Caco-2 (cell line): ENCODE results near the gene KCTD15. TPM values are rescaled to one million over a fixed set of nuclear protein-coding genes. Genes with fewer than 3 reads are reported as not detected.

Experiments
- BruUV-seq: library from RNA; stranded (reverse); fragments of 400-500 nt; replicated peaks from 2 replicates; lab custom pipeline; 2021; lab: Mats Ljungman, UMichigan
- CTCF ChIA-PET: fragments of 300-600 bp; sonication (Branson Sonifier 250); formaldehyde crosslinking; loops from one replicate; lab custom pipeline; 2022; ENCODE audit warnings: antibody characterized with exemption; lab: Charles Lee
- POLR2A ChIA-PET: fragments of 300-600 bp; sonication (Branson Sonifier 250); formaldehyde crosslinking; loops from one replicate; lab custom pipeline; 2022; ENCODE audit warnings: antibody characterized with exemption; lab: Charles Lee
- DNase-seq, 2 experiments: peaks; one replicate each; pipeline versions ENCODE4 v3.0.0 to v3.0.0-alpha.2; 2020 to 2022
- H3K27me3 ChIP-seq: replicated peaks from 2 replicates; pipeline ENCODE4 v1.6.0; 2011; ENCODE audit warnings: low read length; ENCODE audit not compliant: control insufficient read depth, insufficient read depth
- H3K36me3 ChIP-seq: 2 replicates; pipeline ENCODE4 v1.5.1; 2011; ENCODE audit warnings: low read length; ENCODE audit not compliant: control insufficient read depth, insufficient read depth
- H3K4me1 ChIP-seq: fragments of 250-450 bp; sonication (Bioruptor Pico); 2 replicates; pipeline ENCODE4 v1.5.1; 2020; ENCODE audit warnings: mild to moderate bottlenecking
- H3K4me3 ChIP-seq: 2 replicates; pipeline ENCODE4 v1.5.1; 2011; ENCODE audit warnings: low read depth, mild to moderate bottlenecking, control low read depth, low read length
- H3K9me3 ChIP-seq: fragments of 250-450 bp; sonication (Bioruptor Pico); 2 replicates; pipeline ENCODE4 v1.5.1; 2020; ENCODE audit warnings: mild to moderate bottlenecking, moderate library complexity
- H3K27ac Mint-ChIP-seq: one replicate; pipeline ENCODE4 v1.8.0; 2022; ENCODE audit warnings: mixed read lengths; ENCODE audit not compliant: unreplicated experiment
- H3K27me3 Mint-ChIP-seq: one replicate; pipeline ENCODE4 v1.8.0; 2022; ENCODE audit warnings: mixed read lengths; ENCODE audit not compliant: insufficient read depth, unreplicated experiment
- H3K36me3 Mint-ChIP-seq: one replicate; pipeline ENCODE4 v1.8.0; 2022; ENCODE audit warnings: mild to moderate bottlenecking, mixed read lengths; ENCODE audit not compliant: insufficient read depth, unreplicated experiment
- H3K4me1 Mint-ChIP-seq: one replicate; pipeline ENCODE4 v1.8.0; 2022; ENCODE audit warnings: low read depth, mixed read lengths; ENCODE audit not compliant: unreplicated experiment
- H3K4me3 Mint-ChIP-seq: one replicate; pipeline ENCODE4 v1.8.0; 2022; ENCODE audit warnings: mild to moderate bottlenecking, moderate library complexity, mixed read lengths; ENCODE audit not compliant: unreplicated experiment
- H3K9me3 Mint-ChIP-seq: one replicate; pipeline ENCODE4 v1.8.0; 2022; ENCODE audit warnings: mixed read lengths; ENCODE audit not compliant: unreplicated experiment
- CTCF ChIP-seq, 2 experiments: fragments of 200-600 bp in 1 of 2; IDR thresholded peaks; 1 replicate in 1 of 2; 2 replicates in 1 of 2; pipeline versions ENCODE4 v1.5.1 to v1.8.0; 2011 to 2022; ENCODE audit warnings: antibody characterized with exemption in 1 of 2, control low read depth in 1 of 2, inconsistent platforms in 1 of 2, low read depth in 1 of 2, low read length in 1 of 2, mild to moderate bottlenecking in 1 of 2, moderate library complexity in 1 of 2; ENCODE audit not compliant: insufficient read depth in 1 of 2, severe bottlenecking in 1 of 2, unreplicated experiment in 1 of 2
- intact Hi-C: fragments of 100-400 bp; cut with micrococcal nuclease; formaldehyde crosslinking; loops from one replicate; pipeline ENCODE4 v1.10.0; 2022; ENCODE audit not compliant: unreplicated experiment
- total RNA-seq: library from RNA; stranded (reverse); gene quantifications from 2 replicates; pipeline ENCODE4 v1.2.3, GENCODE V29; 2022

The KCTD15 gene
- total RNA-seq, 1 experiment from 2014 or later: 34.6 TPM

- H3K9me3 ChIP-seq: no peaks in the 10 kb centered on the region
- DNase-seq: no peak
- Mint-ChIP-seq H3K4me3 (no peak overlapping the region), H3K36me3 (no peaks in the 10 kb centered on the region), H3K4me1 (no peaks in the 10 kb centered on the region), H3K27me3 (peaks cover 24% of the 10 kb centered on the region), H3K27ac (no peak overlapping the region), H3K9me3 (no peaks in the 10 kb centered on the region)
- POLR2A ChIA-PET: no interaction called here
- TF ChIP-seq CTCF (IDR thresholded peaks at IDR 0.05; ENCODE audit: insufficient read depth in 1 of 2, low read depth in 1 of 2, low read length in 1 of 2, severe bottlenecking in 1 of 2, unreplicated experiment in 1 of 2): no peak
- H3K27me3 ChIP-seq: no peaks in the 10 kb centered on the region; the same call in none of the 2 replicates
- intact Hi-C loops: no loop called here
- H3K4me1 ChIP-seq: no peaks in the 10 kb centered on the region
- H3K4me3 ChIP-seq: no peak overlapping the region
- no TSS peak for BruUV-seq
- H3K36me3 ChIP-seq: no peaks in the 10 kb centered on the region
- CTCF ChIA-PET: no interaction called here
Measured at GRCh38 chr19:33758541-33759013, 38.1 kb upstream of the KCTD15 start.

DNA sequence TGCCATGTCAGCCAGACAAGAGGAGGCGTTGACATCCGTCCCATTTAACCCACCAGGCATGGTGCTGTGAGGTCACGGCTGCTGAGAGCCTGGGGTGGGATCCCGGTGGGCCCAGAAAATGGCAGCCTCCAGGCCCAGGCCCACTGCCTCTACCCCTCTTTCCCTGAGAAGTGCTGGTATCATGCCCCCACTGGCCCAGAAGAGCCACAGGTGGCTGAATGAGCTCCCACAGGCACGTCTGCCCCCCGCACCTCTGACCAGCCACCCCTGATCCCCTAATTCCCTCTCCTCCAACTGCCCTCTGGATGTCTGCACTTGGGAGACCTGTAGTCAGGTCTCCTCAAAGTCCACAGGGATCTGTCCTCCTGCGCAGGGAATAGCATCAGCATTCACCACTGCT lies 37.3 kb upstream of the KCTD15 start:
- Histone ChIP-seq H3K9me3 (no peaks in the 10 kb centered on the region), H3K4me3 (no peak overlapping the region), H3K27me3 (no peaks in the 10 kb centered on the region; the same call in none of the 2 replicates), H3K36me3 (no peaks in the 10 kb centered on the region), H3K4me1 (no peaks in the 10 kb centered on the region)
- CTCF ChIA-PET: no interaction called here
- no peak for DNase-seq
- no peaks in the 10 kb centered on the region for H3K4me1 Mint-ChIP-seq
- no peak for TF ChIP-seq CTCF (IDR thresholded peaks at IDR 0.05; ENCODE audit: insufficient read depth in 1 of 2, low read depth in 1 of 2, low read length in 1 of 2, severe bottlenecking in 1 of 2, unreplicated experiment in 1 of 2)
- peaks cover 24% of the 10 kb centered on the region for H3K27me3 Mint-ChIP-seq
- no peaks in the 10 kb centered on the region for H3K36me3 Mint-ChIP-seq
- intact Hi-C loops: no loop called here
- POLR2A ChIA-PET: no interaction called here
- no peak overlapping the region for H3K4me3 Mint-ChIP-seq
- H3K9me3 Mint-ChIP-seq: no peaks in the 10 kb centered on the region
- no peak overlapping the region for H3K27ac Mint-ChIP-seq
- BruUV-seq: no TSS peak

GRCh38 chr19:33763633-33764371 lies 32.9 kb upstream of the KCTD15 start:
- H3K4me1 ChIP-seq: no peaks in the 10 kb centered on the region
- no peaks in the 10 kb centered on the region for H3K9me3 ChIP-seq
- Mint-ChIP-seq H3K4me1 (no peaks in the 10 kb centered on the region), H3K4me3 (no peak overlapping the region), H3K36me3 (no peaks in the 10 kb centered on the region), H3K27ac (no peak overlapping the region), H3K9me3 (no peaks in the 10 kb centered on the region), H3K27me3 (peaks cover 35% of the 10 kb centered on the region)
- no TSS peak for BruUV-seq
- DNase-seq: no peak
- POLR2A ChIA-PET: no interaction called here
- no peak for TF ChIP-seq CTCF (IDR thresholded peaks at IDR 0.05; ENCODE audit: insufficient read depth in 1 of 2, low read depth in 1 of 2, low read length in 1 of 2, severe bottlenecking in 1 of 2, unreplicated experiment in 1 of 2)
- H3K36me3 ChIP-seq: no peaks in the 10 kb centered on the region
- H3K4me3 ChIP-seq: no peak overlapping the region
- intact Hi-C loops: no loop called here
- H3K27me3 ChIP-seq: no peaks in the 10 kb centered on the region; the same call in none of the 2 replicates
- CTCF ChIA-PET: interaction anchor here (1.0 kb wide), 1 partner anchor 333 kb away, joined by 3 read pairs; no protein-coding TSS in a partner anchor
